Sigmoid colon (tissue), 4 donors: ENCODE measurements around the gene SMARCC1.

Experiments used
- CTCF ChIP-seq, 4 experiments: fragments of 450-650 bp in 3 of 4; fragments of 200-600 bp in 1 of 4; IDR thresholded peaks; one replicate each; pipeline ENCODE4 v1.5.1; 2016 to 2019; ENCODE audit warnings: antibody characterized with exemption in 4 of 4, mild to moderate bottlenecking in 3 of 4, moderate library complexity in 2 of 4
- POLR2A ChIP-seq, 2 donors: fragments of 450-650 bp; IDR thresholded peaks; one replicate each; pipeline ENCODE4 v1.6.1; 2016; ENCODE audit warnings: antibody characterized with exemption in 2 of 2, mild to moderate bottlenecking in 2 of 2, moderate library complexity in 2 of 2
- POLR2AphosphoS5 ChIP-seq, 4 donors: sonication (generic); formaldehyde crosslinking; IDR thresholded peaks; one replicate each; pipeline ENCODE4 v1.6.1; 2017; ENCODE audit warnings: antibody characterized with exemption in 4 of 4

GRCh38 chr3:47636225-47636624, 145.5 kb downstream of the SMARCC1 start:
- no peak for TF ChIP-seq POLR2AphosphoS5 (IDR thresholded peaks at IDR 0.05)
- no peak for TF ChIP-seq CTCF (IDR thresholded peaks at IDR 0.05)
- no peak for TF ChIP-seq POLR2A (IDR thresholded peaks at IDR 0.05)
